Effector memory CD8-positive, alpha-beta T cell (primary cell): ENCODE measurements around the gene RESF1.
A peak's percentile ranks its signal among the peaks of the same experiment; 100 is the strongest.

Experiments
- ATAC-seq: fragments of 150-1000 bp; cut with Tn5 transposase; replicated peaks from 2 replicates; pipeline ENCODE4 v1.10.0; 2021; ENCODE audit warnings: mild to moderate bottlenecking, moderate library complexity
- DNase-seq, 3 experiments: peaks; one replicate each; pipeline ENCODE4 v3.0.0; 2021
- H3K27ac Mint-ChIP-seq, 2 donors: one replicate each; pipeline ENCODE4 v1.8.0; 2022; ENCODE audit warnings: mild to moderate bottlenecking in 2 of 2, mixed read lengths in 2 of 2, moderate library complexity in 2 of 2
- H3K27me3 Mint-ChIP-seq, 2 donors: one replicate each; pipeline ENCODE4 v1.8.0; 2022; ENCODE audit warnings: mixed read lengths in 2 of 2
- H3K36me3 Mint-ChIP-seq: one replicate; pipeline ENCODE4 v1.8.0; 2022; ENCODE audit warnings: mild to moderate bottlenecking, moderate library complexity, mixed read lengths; ENCODE audit not compliant: insufficient read depth
- H3K4me1 Mint-ChIP-seq, 2 donors: one replicate each; pipeline ENCODE4 v1.8.0; 2022; ENCODE audit warnings: low read depth in 2 of 2, mixed read lengths in 2 of 2
- H3K4me3 Mint-ChIP-seq, 2 donors: one replicate each; pipeline ENCODE4 v1.8.0; 2022; ENCODE audit warnings: mild to moderate bottlenecking in 2 of 2, mixed read lengths in 2 of 2, moderate library complexity in 2 of 2
- H3K9me3 Mint-ChIP-seq, 2 donors: one replicate each; pipeline ENCODE4 v1.8.0; 2022; ENCODE audit warnings: mixed read lengths in 2 of 2

Gene RESF1

GRCh38 chr12:32002848-32003493, 43.8 kb downstream of the RESF1 start:
- H3K27ac Mint-ChIP-seq, result peak overlapping the region; percentile 80 to 83
- no peaks in the 10 kb centered on the region for H3K9me3 Mint-ChIP-seq
- no peak overlapping the region for H3K4me3 Mint-ChIP-seq

GRCh38 chr12:32003654-32004053, 44.4 kb downstream of the RESF1 start:
- no peak for ATAC-seq

More at GRCh38 chr12:32002848-32003493, 43.8 kb downstream of the RESF1 start:
- Mint-ChIP-seq H3K4me1 (peaks cover 3 to 4% of the 10 kb centered on the region in 2 donors), H3K36me3 (peaks cover 40% of the 10 kb centered on the region), H3K27me3 (no peaks in the 10 kb centered on the region)
- no peak for DNase-seq
- ATAC-seq, result no peak

GRCh38 chr12:32005496-32006125, 46.4 kb downstream of the RESF1 start:
- ATAC-seq (no peak), DNase-seq (no peak)
- Mint-ChIP-seq H3K4me3 (no peak overlapping the region), H3K36me3 (peaks cover 20% of the 10 kb centered on the region), H3K9me3 (no peaks in the 10 kb centered on the region), H3K27ac (peak overlapping the region in 1 of 2 donors; percentile 20), H3K27me3 (no peaks in the 10 kb centered on the region), H3K4me1 (peaks cover 3 to 4% of the 10 kb centered on the region in 2 donors)

More at GRCh38 chr12:32003654-32004053, 44.4 kb downstream of the RESF1 start:
- H3K36me3 Mint-ChIP-seq, result peaks cover 38% of the 10 kb centered on the region
- H3K9me3 Mint-ChIP-seq, result no peaks in the 10 kb centered on the region
- H3K27me3 Mint-ChIP-seq, result no peaks in the 10 kb centered on the region
- DNase-seq, result no peak
- peaks cover 3 to 4% of the 10 kb centered on the region in 2 donors for H3K4me1 Mint-ChIP-seq
- peak overlapping the region in 1 of 2 donors; percentile 83 for H3K27ac Mint-ChIP-seq
- H3K4me3 Mint-ChIP-seq, result no peak overlapping the region
